Neural cell (in vitro differentiated cells): ENCODE results near the gene PLBD2. TPM values are rescaled to one million over a fixed set of nuclear protein-coding genes. Genes with fewer than 3 reads are reported as not detected.

Source experiments
- H2AFZ ChIP-seq: fragments of 200-600, 300-800 bp; sonication (generic), shearing (Covaris generic); 2 replicates; pipeline ENCODE4 v1.6.0; 2014; ENCODE audit warnings: low read depth, mild to moderate bottlenecking, antibody characterized with exemption, low read length, moderate library complexity
- H3F3A ChIP-seq: fragments of 200-600 bp; shearing (Covaris generic); 2 replicates; pipeline ENCODE4 v1.6.1; 2016; ENCODE audit warnings: mild to moderate bottlenecking, moderate library complexity, mixed read lengths, antibody characterized with exemption, low read length; ENCODE audit not compliant: insufficient read depth, poor library complexity, severe bottlenecking
- H3K27ac ChIP-seq: fragments of 200-600, 300-800 bp; sonication (generic), shearing (Covaris generic); 2 replicates; pipeline ENCODE4 v1.5.1; 2014; ENCODE audit warnings: mild to moderate bottlenecking, low read length, moderate library complexity
- H3K27me3 ChIP-seq: fragments of 300-800, 200-600 bp; sonication (generic), shearing (Covaris generic); 2 replicates; pipeline ENCODE4 v1.6.0; 2014; ENCODE audit warnings: mild to moderate bottlenecking, low read depth, low read length, moderate library complexity; ENCODE audit not compliant: insufficient read depth
- H3K36me3 ChIP-seq: fragments of 300-800, 200-600 bp; sonication (generic), shearing (Covaris generic); 2 replicates; pipeline ENCODE4 v1.5.1; 2014; ENCODE audit warnings: mild to moderate bottlenecking, antibody characterized with exemption, low read length, moderate library complexity; ENCODE audit not compliant: insufficient read depth
- H3K4me2 ChIP-seq: fragments of 300-800, 200-600 bp; sonication (generic), shearing (Covaris generic); 2 replicates; pipeline ENCODE4 v1.6.0; 2014; ENCODE audit warnings: mild to moderate bottlenecking, low read length
- H3K4me3 ChIP-seq: fragments of 300-800, 200-600 bp; sonication (generic), shearing (Covaris generic); 2 replicates; pipeline ENCODE4 v1.5.1; 2014; ENCODE audit warnings: mild to moderate bottlenecking, low read length, moderate library complexity
- H3K79me2 ChIP-seq: fragments of 200-600 bp; shearing (Covaris generic); replicated peaks from 2 replicates; pipeline ENCODE4 v1.6.0; 2014; ENCODE audit warnings: mild to moderate bottlenecking, low read length, moderate library complexity; ENCODE audit not compliant: insufficient read depth
- H3K9ac ChIP-seq: fragments of 300-800, 200-600 bp; sonication (generic), shearing (Covaris generic); 2 replicates; pipeline ENCODE4 v1.6.1; 2016; ENCODE audit warnings: mild to moderate bottlenecking, low read length, mixed read lengths
- H3K9me2 ChIP-seq: fragments of 200-600 bp; shearing (Covaris generic); 2 replicates; pipeline ENCODE4 v1.6.1; 2016; ENCODE audit warnings: mild to moderate bottlenecking, low read length, mixed read lengths; ENCODE audit not compliant: insufficient read depth
- H3K9me3 ChIP-seq: fragments of 200-600, 300-800 bp; sonication (generic), shearing (Covaris generic); 2 replicates; pipeline ENCODE4 v1.6.1; 2016; ENCODE audit warnings: mild to moderate bottlenecking, mixed run types, low read length, moderate library complexity, mixed read lengths
- H4K20me1 ChIP-seq: fragments of 200-600 bp; shearing (Covaris generic); 2 replicates; pipeline ENCODE4 v1.6.1; 2016; ENCODE audit warnings: mild to moderate bottlenecking, mixed run types; ENCODE audit not compliant: insufficient read depth
- CTCF ChIP-seq: fragments of 450-650 bp; IDR thresholded peaks from 2 replicates; pipeline ENCODE4 v1.5.1; 2014; ENCODE audit warnings: antibody characterized with exemption, mild to moderate bottlenecking, moderate library complexity; ENCODE audit not compliant: poor library complexity, severe bottlenecking
- EP300 ChIP-seq: fragments of 450-650 bp; conservative IDR thresholded peaks from 2 replicates; pipeline ENCODE4 v1.6.1; 2014; ENCODE audit warnings: antibody characterized with exemption, mild to moderate bottlenecking, moderate library complexity; ENCODE audit not compliant: poor library complexity, severe bottlenecking
- EZH2 ChIP-seq: fragments of 200-600, 300-800 bp; shearing (Covaris generic), sonication (generic); IDR thresholded peaks from 2 replicates; pipeline ENCODE4 v1.6.1; 2014; ENCODE audit warnings: antibody characterized with exemption, low read length, borderline replicate concordance, mild to moderate bottlenecking; ENCODE audit not compliant: insufficient read depth, poor library complexity, severe bottlenecking
- MXI1 ChIP-seq: fragments of 450-650 bp; conservative IDR thresholded peaks from 2 replicates; pipeline ENCODE4 v1.6.1; 2014; ENCODE audit warnings: antibody characterized with exemption, mild to moderate bottlenecking; ENCODE audit not compliant: poor library complexity, severe bottlenecking
- POLR2AphosphoS5 ChIP-seq: IDR thresholded peaks from 2 replicates; pipeline ENCODE4 v1.6.1; 2012
- RAD21 ChIP-seq: fragments of 450-650 bp; conservative IDR thresholded peaks from 2 replicates; pipeline ENCODE4 v1.6.1; 2014; ENCODE audit warnings: antibody characterized with exemption, mild to moderate bottlenecking, moderate library complexity
- REST ChIP-seq: IDR thresholded peaks from 2 replicates; pipeline ENCODE4 v1.6.1; 2012; ENCODE audit warnings: borderline replicate concordance
- SMC3 ChIP-seq: fragments of 450-650 bp; conservative IDR thresholded peaks from 2 replicates; pipeline ENCODE4 v1.6.1; 2014; ENCODE audit warnings: antibody characterized with exemption, mild to moderate bottlenecking, moderate library complexity; ENCODE audit not compliant: poor library complexity
- TAF1 ChIP-seq: IDR thresholded peaks from 2 replicates; pipeline ENCODE4 v1.6.1; 2012; ENCODE audit warnings: low read depth
- polyA plus RNA-seq: library from polyadenylated mRNA; depleted of rRNA; stranded (reverse); fragments of >200 nt; gene quantifications from 2 replicates; pipeline ENCODE4 v1.2.3, GENCODE V29; 2014

Gene PLBD2
- polyA plus RNA-seq, 1 donor from 2014 or later, result 4.8 TPM

GRCh38 chr12:113372371-113372770 is 14.0 kb downstream of the PLBD2 start:
- Histone ChIP-seq H3K9me3 (no peaks in the 10 kb centered on the region), H3K4me3 (no peak overlapping the region), H3F3A (no peaks in the 10 kb centered on the region), H3K79me2 (no peaks in the 10 kb centered on the region), H3K9me2 (no peaks in the 10 kb centered on the region), H4K20me1 (no peaks in the 10 kb centered on the region), H3K36me3 (no peaks in the 10 kb centered on the region), H3K4me2 (no peak overlapping the region), H3K27me3 (no peaks in the 10 kb centered on the region), H3K9ac (no peak overlapping the region), H3K27ac (no peak overlapping the region), H2AFZ (no peak overlapping the region)
- TF ChIP-seq REST, result no peak
- TF ChIP-seq EZH2, result no peak
- no peak for TF ChIP-seq TAF1
- no peak for TF ChIP-seq EP300

DNA sequence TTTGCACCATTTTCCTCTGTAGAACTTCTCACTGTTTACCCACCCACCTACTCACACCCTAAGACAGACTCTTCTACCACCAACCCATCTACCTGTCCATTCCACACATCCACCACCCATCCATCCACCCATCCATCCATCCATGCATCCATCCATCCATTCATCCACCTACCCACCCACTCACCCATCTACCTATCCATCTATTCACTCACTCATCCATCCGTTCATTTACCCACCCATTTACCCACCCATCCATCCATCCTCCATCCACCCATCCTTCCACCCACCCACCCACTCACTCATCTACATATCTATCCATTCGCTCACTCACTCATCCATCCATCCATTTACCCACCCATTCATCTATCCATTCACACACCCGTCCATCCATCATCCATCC is 15.1 kb downstream of the PLBD2 start:
- no peak overlapping the region for H2AFZ ChIP-seq
- H3K4me3 ChIP-seq, result no peak overlapping the region
- H3K4me2 ChIP-seq, result no peak overlapping the region
- H3K27me3 ChIP-seq, result no peaks in the 10 kb centered on the region
- H4K20me1 ChIP-seq, result no peaks in the 10 kb centered on the region
- no peak overlapping the region for H3K9ac ChIP-seq
- TF ChIP-seq EZH2 (no peak), EP300 (no peak), RAD21 (no peak), SMC3 (no peak), POLR2AphosphoS5 (no peak), MXI1 (no peak), CTCF (no peak), REST (no peak), TAF1 (no peak)
- no peaks in the 10 kb centered on the region for H3K9me2 ChIP-seq
- no peaks in the 10 kb centered on the region for H3K9me3 ChIP-seq
- H3K36me3 ChIP-seq, result no peaks in the 10 kb centered on the region
- no peaks in the 10 kb centered on the region for H3K79me2 ChIP-seq
- no peaks in the 10 kb centered on the region for H3F3A ChIP-seq
- no peak overlapping the region for H3K27ac ChIP-seq
